Psoas muscle (tissue), 8 donors: ENCODE measurements around the gene NRP1. TPM values are rescaled to one million over a fixed set of nuclear protein-coding genes. Genes with fewer than 3 reads are reported as not detected.

Source experiments
- ATAC-seq, 4 donors: fragments of 200-7000 bp; cut with Tn5 transposase; one replicate each; pipeline ENCODE4 v1.9.1; 2020; ENCODE audit warnings: moderate library complexity in 3 of 4, mild to moderate bottlenecking in 2 of 4
- DNase-seq, 2 donors: peaks; one replicate each; pipeline ENCODE4 v3.0.0-alpha.2; 2020
- H3K27ac ChIP-seq: fragments of 200-600 bp; one replicate; pipeline ENCODE4 v1.8.0; 2022
- H3K27me3 ChIP-seq, 3 donors: fragments of 200-600 bp in 1 of 3; one replicate each; pipeline versions ENCODE4 v1.6.1 to v1.8.0; 2013 to 2022; ENCODE audit warnings: low read length in 2 of 3, mild to moderate bottlenecking in 2 of 3, moderate library complexity in 1 of 3; ENCODE audit not compliant: insufficient read depth in 3 of 3
- H3K36me3 ChIP-seq, 2 donors: fragments of 200-600 bp in 1 of 2; one replicate each; pipeline versions ENCODE4 v1.6.1 to v1.8.0; 2013 to 2022; ENCODE audit warnings: low read depth in 1 of 2, mild to moderate bottlenecking in 1 of 2, moderate library complexity in 1 of 2; ENCODE audit not compliant: insufficient read depth in 1 of 2
- H3K4me1 ChIP-seq: fragments of 200-600 bp; one replicate; pipeline ENCODE4 v1.8.0; 2022
- H3K4me3 ChIP-seq: fragments of 200-600 bp; one replicate; pipeline ENCODE4 v1.8.0; 2022; ENCODE audit warnings: mild to moderate bottlenecking
- H3K9me3 ChIP-seq: fragments of 200-600 bp; one replicate; pipeline ENCODE4 v1.8.0; 2022
- CTCF ChIP-seq: fragments of 200-600 bp; IDR thresholded peaks from one replicate; pipeline ENCODE4 v1.8.0; 2022; ENCODE audit warnings: antibody characterized with exemption
- WGBS, 3 donors: extraction: QIAGEN DNeasy Blood & Tissue Kit; methylation state at CpG; one replicate each; pipeline versions ENCODE4 v1.1.6 to v1.1.7; 2013; 5-methylcytosine and 5-hydroxymethylcytosine counted together
- intact Hi-C, 2 donors: fragments of 100-400 bp; cut with DNase I; formaldehyde crosslinking; loops; one replicate each; pipeline versions ENCODE4 v1.11.0 to v1.14.2; 2022
- polyA plus RNA-seq, 3 donors: library from polyadenylated mRNA; stranded (reverse); fragments of 200-250 nt; gene quantifications; one replicate each; pipeline ENCODE4 v1.2.3, GENCODE V29; 2013
- total RNA-seq, 4 donors: library from RNA; stranded (reverse); fragmentation: NEBNext Ultra II Directional in 2 of 4; extraction: Animal tissue kit (Norgen Biotek cat#: 25700) in 2 of 4; gene quantifications; one replicate each; pipeline versions ENCODE4 v1.2.1 to v1.2.4, GENCODE V29; 2021 to 2023
- donor health status: healthy with polysubstance abuse.
- donor health status: DM: no; HTN: no; CAD: no; lungs with moderate emphysema.
- donor health status: Bipolar disorder and iron deficiency.
- donor health status: healthy.
- donor health status: DM: yes; HTN: yes; CAD: no.
- donor health status: DM: no; HTN: no; CAD: no.
- donor health status: DM: no; HTN: no; CAD: no.
- donor health status: DM: yes; HTN: yes; CAD: no.

Gene NRP1
- total and polyA plus RNA-seq, 7 donors: 10.9 to 54.8 (median 31.2) TPM

- H3K27ac ChIP-seq: no peak overlapping the region
- no peak overlapping the region for H3K4me3 ChIP-seq
- TF ChIP-seq CTCF: no peak
- ATAC-seq (no peak), DNase-seq (no peak)
- intact Hi-C loops: no loop called here
- no peaks in the 10 kb centered on the region for H3K36me3 ChIP-seq
- WGBS, 3 donors: 80 to 95% (median 93%) methylated on average over 3 of the region's 3 CpGs
- H3K27me3 ChIP-seq: no peaks in the 10 kb centered on the region
- no peaks in the 10 kb centered on the region for H3K9me3 ChIP-seq
- no peaks in the 10 kb centered on the region for H3K4me1 ChIP-seq
Observed at GRCh38 chr10:33162248-33162575, 172.3 kb downstream of the NRP1 start.

GRCh38 chr10:33161550-33162247 is 172.8 kb downstream of the NRP1 start:
- no peaks in the 10 kb centered on the region for H3K27me3 ChIP-seq
- DNase-seq: no peak
- H3K36me3 ChIP-seq: no peaks in the 10 kb centered on the region
- H3K27ac ChIP-seq: no peak overlapping the region
- 93 to 95% (median 94%) methylated on average over 6 of the region's 6 CpGs for WGBS, 3 donors
- H3K4me3 ChIP-seq: no peak overlapping the region
- no peaks in the 10 kb centered on the region for H3K9me3 ChIP-seq
- intact Hi-C loops: no loop called here
- ATAC-seq: no peak
- TF ChIP-seq CTCF: no peak
- no peaks in the 10 kb centered on the region for H3K4me1 ChIP-seq

GRCh38 chr10:33160151-33160550 is 174.3 kb downstream of the NRP1 start:
- DNase-seq: no peak
- Histone ChIP-seq H3K4me1 (no peaks in the 10 kb centered on the region), H3K27me3 (no peaks in the 10 kb centered on the region), H3K9me3 (no peaks in the 10 kb centered on the region), H3K4me3 (no peak overlapping the region), H3K27ac (no peak overlapping the region), H3K36me3 (no peaks in the 10 kb centered on the region)
- no peak for TF ChIP-seq CTCF
- 83 to 89% (median 86%) methylated on average over 8 of the region's 8 CpGs for WGBS, 3 donors
- ATAC-seq: no peak
- intact Hi-C loops: no loop called here

- intact Hi-C loops: no loop called here
- Histone ChIP-seq H3K27me3 (no peaks in the 10 kb centered on the region), H3K9me3 (no peaks in the 10 kb centered on the region), H3K4me1 (no peaks in the 10 kb centered on the region), H3K27ac (no peak overlapping the region), H3K4me3 (no peak overlapping the region), H3K36me3 (no peaks in the 10 kb centered on the region)
- TF ChIP-seq CTCF: no peak
- DNase-seq: no peak
- 79 to 93% (median 86%) methylated on average over 4 of the region's 4 CpGs for WGBS, 3 donors
- ATAC-seq: no peak
Observed at GRCh38 chr10:33157103-33157502, 177.4 kb downstream of the NRP1 start.
